Measurements from ENCODE around the gene STMP1.

The STMP1 gene

GRCh38 chr7:135647755-135648154, 14.6 kb upstream of the STMP1 start:
- peaks cover 42% of the 10 kb centered on the region for H3K36me3 ChIP-seq (ENCODE audit: control insufficient read depth, insufficient read depth, low read length, severe bottlenecking)
- no peaks in the 10 kb centered on the region for H3K4me1 ChIP-seq (ENCODE audit: control insufficient read depth, insufficient read depth, low read length)
- no peaks in the 10 kb centered on the region for H3K27me3 ChIP-seq (replicated peaks; ENCODE audit: control insufficient read depth, insufficient read depth, low read length)
- no peak overlapping the region for H3K9ac ChIP-seq (ENCODE audit: low read length)
- H3K4me3 ChIP-seq (ENCODE audit: low read length) = no peak overlapping the region
- DNase-seq (ENCODE audit: low read depth) = no peak
- H3K9me3 ChIP-seq (ENCODE audit: control insufficient read depth, low read length) = no peaks in the 10 kb centered on the region

- Histone ChIP-seq H3K9me3 (ENCODE audit: control insufficient read depth, low read length) (no peaks in the 10 kb centered on the region), H3K27me3 (replicated peaks; ENCODE audit: control insufficient read depth, insufficient read depth, low read length) (no peaks in the 10 kb centered on the region), H3K9ac (ENCODE audit: low read length) (no peak overlapping the region), H3K4me1 (ENCODE audit: control insufficient read depth, insufficient read depth, low read length) (no peaks in the 10 kb centered on the region), H3K4me3 (ENCODE audit: low read length) (no peak overlapping the region), H3K36me3 (ENCODE audit: control insufficient read depth, insufficient read depth, low read length, severe bottlenecking) (peaks cover 39% of the 10 kb centered on the region)
- DNase-seq (ENCODE audit: low read depth) = no peak
These were observed 14.1 kb upstream of the STMP1 start for GRCh38 chr7:135648235-135648634.

- H3K4me3 ChIP-seq (ENCODE audit: low read length) = no peak overlapping the region
- H3K27me3 ChIP-seq (replicated peaks; ENCODE audit: control insufficient read depth, insufficient read depth, low read length) = no peaks in the 10 kb centered on the region
- H3K9me3 ChIP-seq (ENCODE audit: control insufficient read depth, low read length) = no peaks in the 10 kb centered on the region
- H3K36me3 ChIP-seq (ENCODE audit: control insufficient read depth, insufficient read depth, low read length, severe bottlenecking) = peaks cover 15% of the 10 kb centered on the region
- DNase-seq (ENCODE audit: low read depth) = peak; percentile 32
- H3K9ac ChIP-seq (ENCODE audit: low read length) = no peak overlapping the region
- no peaks in the 10 kb centered on the region for H3K4me1 ChIP-seq (ENCODE audit: control insufficient read depth, insufficient read depth, low read length)
These were observed 11.3 kb upstream of the STMP1 start for GRCh38 chr7:135650831-135651573.

- H3K9me3 ChIP-seq (ENCODE audit: control insufficient read depth, low read length) = no peaks in the 10 kb centered on the region
- no peaks in the 10 kb centered on the region for H3K27me3 ChIP-seq (replicated peaks; ENCODE audit: control insufficient read depth, insufficient read depth, low read length)
- H3K9ac ChIP-seq (ENCODE audit: low read length) = no peak overlapping the region
- no peaks in the 10 kb centered on the region for H3K36me3 ChIP-seq (ENCODE audit: control insufficient read depth, insufficient read depth, low read length, severe bottlenecking)
- no peak for DNase-seq (ENCODE audit: low read depth)
- no peak overlapping the region for H3K4me3 ChIP-seq (ENCODE audit: low read length)
- H3K4me1 ChIP-seq (ENCODE audit: control insufficient read depth, insufficient read depth, low read length) = no peaks in the 10 kb centered on the region
These were observed 8.8 kb upstream of the STMP1 start for GRCh38 chr7:135653340-135654080.

- H3K9me3 ChIP-seq (ENCODE audit: control insufficient read depth, low read length) = no peaks in the 10 kb centered on the region
- no peaks in the 10 kb centered on the region for H3K27me3 ChIP-seq (replicated peaks; ENCODE audit: control insufficient read depth, insufficient read depth, low read length)
- no peak overlapping the region for H3K9ac ChIP-seq (ENCODE audit: low read length)
- DNase-seq (ENCODE audit: low read depth) = no peak
- H3K4me1 ChIP-seq (ENCODE audit: control insufficient read depth, insufficient read depth, low read length) = peaks cover 8% of the 10 kb centered on the region
- H3K36me3 ChIP-seq (ENCODE audit: control insufficient read depth, insufficient read depth, low read length, severe bottlenecking) = no peaks in the 10 kb centered on the region
- no peak overlapping the region for H3K4me3 ChIP-seq (ENCODE audit: low read length)
These were observed 3.8 kb upstream of the STMP1 start for GRCh38 chr7:135658564-135658963.

- Histone ChIP-seq H3K4me3 (ENCODE audit: low read length) (no peak overlapping the region), H3K36me3 (ENCODE audit: control insufficient read depth, insufficient read depth, low read length, severe bottlenecking) (no peaks in the 10 kb centered on the region), H3K9me3 (ENCODE audit: control insufficient read depth, low read length) (no peaks in the 10 kb centered on the region), H3K27me3 (replicated peaks; ENCODE audit: control insufficient read depth, insufficient read depth, low read length) (no peaks in the 10 kb centered on the region), H3K9ac (ENCODE audit: low read length) (no peak overlapping the region), H3K4me1 (ENCODE audit: control insufficient read depth, insufficient read depth, low read length) (peaks cover 16% of the 10 kb centered on the region)
- DNase-seq (ENCODE audit: low read depth) = no peak
These were observed 3.0 kb upstream of the STMP1 start for GRCh38 chr7:135659159-135659846.

GRCh38 chr7:135661311-135662122, 797 bp upstream of the STMP1 start:
- H3K27me3 ChIP-seq (replicated peaks; ENCODE audit: control insufficient read depth, insufficient read depth, low read length) = no peaks in the 10 kb centered on the region
- peak overlapping the region; percentile 93 for H3K4me3 ChIP-seq (ENCODE audit: low read length)
- H3K9ac ChIP-seq (ENCODE audit: low read length) = peak overlapping the region; percentile 97
- peaks cover 34% of the 10 kb centered on the region for H3K4me1 ChIP-seq (ENCODE audit: control insufficient read depth, insufficient read depth, low read length)
- no peaks in the 10 kb centered on the region for H3K36me3 ChIP-seq (ENCODE audit: control insufficient read depth, insufficient read depth, low read length, severe bottlenecking)
- no peak for DNase-seq (ENCODE audit: low read depth)
- H3K9me3 ChIP-seq (ENCODE audit: control insufficient read depth, low read length) = no peaks in the 10 kb centered on the region

- H3K4me3 ChIP-seq (ENCODE audit: low read length) = peak overlapping the region; percentile 93
- no peaks in the 10 kb centered on the region for H3K27me3 ChIP-seq (replicated peaks; ENCODE audit: control insufficient read depth, insufficient read depth, low read length)
- peak overlapping the region; percentile 97 for H3K9ac ChIP-seq (ENCODE audit: low read length)
- no peaks in the 10 kb centered on the region for H3K9me3 ChIP-seq (ENCODE audit: control insufficient read depth, low read length)
- no peak for DNase-seq (ENCODE audit: low read depth)
- no peaks in the 10 kb centered on the region for H3K36me3 ChIP-seq (ENCODE audit: control insufficient read depth, insufficient read depth, low read length, severe bottlenecking)
- H3K4me1 ChIP-seq (ENCODE audit: control insufficient read depth, insufficient read depth, low read length) = peaks cover 36% of the 10 kb centered on the region
These were observed 266 bp upstream of the STMP1 start for GRCh38 chr7:135662123-135662372.

GRCh38 chr7:135664046-135664589, 1.8 kb downstream of the STMP1 start:
- peak; percentile 36 for DNase-seq (ENCODE audit: low read depth)
- H3K4me3 ChIP-seq (ENCODE audit: low read length) = peak overlapping the region; percentile 93
- peak overlapping the region; percentile 97 for H3K9ac ChIP-seq (ENCODE audit: low read length)
- no peaks in the 10 kb centered on the region for H3K27me3 ChIP-seq (replicated peaks; ENCODE audit: control insufficient read depth, insufficient read depth, low read length)
- peaks cover 36% of the 10 kb centered on the region for H3K4me1 ChIP-seq (ENCODE audit: control insufficient read depth, insufficient read depth, low read length)
- H3K9me3 ChIP-seq (ENCODE audit: control insufficient read depth, low read length) = no peaks in the 10 kb centered on the region
- no peaks in the 10 kb centered on the region for H3K36me3 ChIP-seq (ENCODE audit: control insufficient read depth, insufficient read depth, low read length, severe bottlenecking)

- no peak for DNase-seq (ENCODE audit: low read depth)
- Histone ChIP-seq H3K27me3 (replicated peaks; ENCODE audit: control insufficient read depth, insufficient read depth, low read length) (no peaks in the 10 kb centered on the region), H3K4me1 (ENCODE audit: control insufficient read depth, insufficient read depth, low read length) (peaks cover 45% of the 10 kb centered on the region), H3K9me3 (ENCODE audit: control insufficient read depth, low read length) (no peaks in the 10 kb centered on the region), H3K36me3 (ENCODE audit: control insufficient read depth, insufficient read depth, low read length, severe bottlenecking) (no peaks in the 10 kb centered on the region), H3K9ac (ENCODE audit: low read length) (peak overlapping the region; percentile 41), H3K4me3 (ENCODE audit: low read length) (no peak overlapping the region)
These were observed 2.7 kb downstream of the STMP1 start for GRCh38 chr7:135665042-135665441.

- H3K4me1 ChIP-seq (ENCODE audit: control insufficient read depth, insufficient read depth, low read length) = peaks cover 56% of the 10 kb centered on the region
- no peaks in the 10 kb centered on the region for H3K36me3 ChIP-seq (ENCODE audit: control insufficient read depth, insufficient read depth, low read length, severe bottlenecking)
- no peaks in the 10 kb centered on the region for H3K27me3 ChIP-seq (replicated peaks; ENCODE audit: control insufficient read depth, insufficient read depth, low read length)
- no peak for DNase-seq (ENCODE audit: low read depth)
- H3K9me3 ChIP-seq (ENCODE audit: control insufficient read depth, low read length) = no peaks in the 10 kb centered on the region
- H3K9ac ChIP-seq (ENCODE audit: low read length) = no peak overlapping the region
- H3K4me3 ChIP-seq (ENCODE audit: low read length) = no peak overlapping the region
These were observed 3.8 kb downstream of the STMP1 start for GRCh38 chr7:135666156-135666555.
